Adipocyte (in vitro differentiated cells): Measurements from ENCODE around the gene IFNG-AS1.

Experiments used
- DNase-seq: peaks from one replicate; pipeline ENCODE4 v3.0.0-alpha.2; 2015; ENCODE audit warnings: low read depth
- H3K27me3 ChIP-seq: replicated peaks from 2 replicates; pipeline ENCODE4 v1.7.0; 2013; ENCODE audit warnings: mild to moderate bottlenecking, low read length, moderate library complexity; ENCODE audit not compliant: control insufficient read depth, insufficient read depth
- H3K36me3 ChIP-seq: 2 replicates; pipeline ENCODE4 v1.7.0; 2013; ENCODE audit warnings: low read length, mild to moderate bottlenecking, moderate library complexity; ENCODE audit not compliant: control insufficient read depth, insufficient read depth, severe bottlenecking
- H3K4me1 ChIP-seq: 2 replicates; pipeline ENCODE4 v1.7.0; 2013; ENCODE audit warnings: mild to moderate bottlenecking, low read length, moderate library complexity; ENCODE audit not compliant: control insufficient read depth, insufficient read depth
- H3K4me3 ChIP-seq: 2 replicates; pipeline ENCODE4 v1.7.0; 2013; ENCODE audit warnings: mild to moderate bottlenecking, low read length, moderate library complexity
- H3K9ac ChIP-seq: 2 replicates; pipeline ENCODE4 v1.7.0; 2013; ENCODE audit warnings: mild to moderate bottlenecking, low read length, moderate library complexity
- H3K9me3 ChIP-seq: 2 replicates; pipeline ENCODE4 v1.7.0; 2013; ENCODE audit warnings: mild to moderate bottlenecking, low read length, moderate library complexity; ENCODE audit not compliant: control insufficient read depth

Gene IFNG-AS1

DNA sequence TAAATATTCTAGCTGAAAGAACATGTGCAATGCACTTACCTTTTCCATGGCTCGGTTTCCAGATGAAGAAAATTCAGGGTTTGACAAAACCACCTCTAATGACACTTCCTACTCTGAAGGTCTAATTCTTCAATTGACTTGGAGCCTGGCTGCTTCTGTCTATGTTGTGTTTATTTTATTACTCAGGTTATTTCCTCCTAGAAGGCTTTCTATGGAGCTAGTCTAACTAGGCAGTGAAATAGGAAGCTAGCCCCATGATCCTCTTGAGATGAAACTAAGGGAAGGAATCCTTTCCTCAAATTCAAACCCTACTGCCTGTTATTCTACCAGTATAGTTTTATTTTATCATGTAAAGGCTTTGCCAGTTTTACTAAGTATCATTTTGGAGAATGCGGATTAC is 20.9 kb upstream of the IFNG-AS1 start:
- Histone ChIP-seq H3K27me3 (no peaks in the 10 kb centered on the region), H3K4me3 (no peak overlapping the region), H3K9me3 (no peaks in the 10 kb centered on the region), H3K36me3 (no peaks in the 10 kb centered on the region), H3K4me1 (peaks cover 4% of the 10 kb centered on the region), H3K9ac (no peak overlapping the region)
- no peak for DNase-seq

DNA sequence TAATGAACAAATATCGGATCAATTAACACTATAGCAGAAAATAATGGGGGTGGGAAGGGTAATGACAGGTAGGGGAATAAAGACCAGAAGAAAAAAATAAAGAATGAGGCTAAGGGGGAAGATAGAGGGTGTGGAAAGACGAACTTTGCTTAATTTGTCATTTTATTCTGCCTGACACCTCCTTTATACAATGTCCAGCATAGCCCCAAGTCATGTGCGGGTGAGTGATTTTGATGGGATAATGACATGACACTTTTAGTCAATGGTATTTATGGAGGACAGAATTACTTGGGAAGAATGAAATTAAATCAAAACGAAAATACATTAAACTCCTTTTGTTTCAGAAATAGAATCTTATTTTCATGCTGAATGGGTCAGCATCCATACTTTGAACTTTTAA is 20.5 kb upstream of the IFNG-AS1 start:
- DNase-seq: no peak
- Histone ChIP-seq H3K27me3 (no peaks in the 10 kb centered on the region), H3K36me3 (no peaks in the 10 kb centered on the region), H3K4me1 (peaks cover 4% of the 10 kb centered on the region), H3K9ac (no peak overlapping the region), H3K9me3 (no peaks in the 10 kb centered on the region), H3K4me3 (no peak overlapping the region)

DNA sequence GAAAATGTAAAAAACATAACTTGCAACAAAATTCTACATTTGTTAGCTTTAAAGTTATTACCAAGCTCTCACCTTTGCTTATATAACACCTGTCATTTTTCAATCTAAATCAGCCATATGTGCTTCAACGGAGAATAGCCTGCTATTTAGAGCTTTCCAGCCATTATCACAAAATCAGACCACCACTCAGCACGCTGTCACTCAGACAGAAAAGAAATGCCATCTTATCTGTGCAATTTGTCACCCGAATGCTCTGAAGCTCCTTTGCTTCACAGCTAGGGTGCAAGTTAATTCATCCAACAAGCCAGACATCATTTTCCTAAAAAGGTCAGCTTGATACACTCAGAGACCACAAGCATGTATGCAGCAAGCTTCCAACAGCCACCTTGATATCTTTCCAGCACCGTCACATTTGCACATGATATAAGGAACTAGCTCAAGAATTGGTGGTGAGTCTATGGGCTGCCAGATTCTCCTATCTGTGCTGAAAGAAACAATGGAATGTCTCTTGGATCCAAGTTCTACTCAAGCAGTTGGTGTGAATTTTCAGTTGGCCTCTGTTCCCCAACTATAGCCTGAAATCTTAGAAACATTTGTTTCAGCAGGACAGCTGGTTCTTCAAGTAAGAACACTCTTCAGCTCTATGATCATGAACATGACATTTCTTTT is 20.0 kb upstream of the IFNG-AS1 start:
- Histone ChIP-seq H3K4me3 (no peak overlapping the region), H3K9ac (no peak overlapping the region), H3K36me3 (no peaks in the 10 kb centered on the region), H3K27me3 (no peaks in the 10 kb centered on the region), H3K9me3 (no peaks in the 10 kb centered on the region), H3K4me1 (peaks cover 4% of the 10 kb centered on the region)
- no peak for DNase-seq

DNA sequence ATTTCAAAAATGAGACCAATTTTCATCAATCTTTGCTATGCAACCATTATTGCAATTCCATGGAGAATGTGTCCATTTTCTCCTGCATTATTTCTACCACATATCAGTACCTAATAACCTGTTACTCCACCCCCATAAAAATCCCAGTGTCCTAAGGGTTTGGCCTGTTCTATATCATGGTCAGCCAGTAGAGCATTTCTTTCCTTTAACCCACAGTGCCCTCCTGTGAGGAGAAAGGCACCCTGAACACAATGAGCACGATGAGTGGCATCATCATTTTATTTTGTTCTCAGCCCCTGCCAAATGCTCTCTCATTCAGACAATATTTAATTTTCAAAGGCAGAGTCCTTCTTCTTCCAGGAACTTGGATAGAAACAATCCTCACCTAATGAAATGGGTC is 11.6 kb upstream of the IFNG-AS1 start:
- Histone ChIP-seq H3K4me3 (no peak overlapping the region), H3K9ac (no peak overlapping the region), H3K27me3 (no peaks in the 10 kb centered on the region), H3K4me1 (peaks cover 23% of the 10 kb centered on the region), H3K36me3 (no peaks in the 10 kb centered on the region), H3K9me3 (peaks cover 5% of the 10 kb centered on the region)
- no peak for DNase-seq

DNA sequence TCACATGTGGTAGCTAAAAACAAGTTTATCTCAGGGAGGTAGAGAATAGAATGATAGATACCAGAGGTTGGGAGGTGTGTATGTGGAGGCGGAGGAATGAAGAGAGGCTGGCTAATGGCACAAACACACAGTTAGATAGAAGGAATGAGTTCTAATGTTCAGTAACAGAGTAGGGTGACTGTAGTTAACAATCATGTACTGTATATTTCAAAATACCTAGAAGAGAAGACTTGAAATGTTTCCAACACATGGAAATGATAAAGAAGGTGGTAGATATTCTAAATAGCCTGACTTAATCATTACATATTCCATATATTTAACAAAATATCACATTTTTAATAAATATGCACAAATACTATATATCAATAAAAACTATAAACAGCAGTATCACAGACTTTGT is 8.9 kb upstream of the IFNG-AS1 start:
- peaks cover 5% of the 10 kb centered on the region for H3K9me3 ChIP-seq
- no peak for DNase-seq
- H3K27me3 ChIP-seq: no peaks in the 10 kb centered on the region
- peaks cover 23% of the 10 kb centered on the region for H3K4me1 ChIP-seq
- no peak overlapping the region for H3K4me3 ChIP-seq
- H3K9ac ChIP-seq: no peak overlapping the region
- H3K36me3 ChIP-seq: no peaks in the 10 kb centered on the region

DNA sequence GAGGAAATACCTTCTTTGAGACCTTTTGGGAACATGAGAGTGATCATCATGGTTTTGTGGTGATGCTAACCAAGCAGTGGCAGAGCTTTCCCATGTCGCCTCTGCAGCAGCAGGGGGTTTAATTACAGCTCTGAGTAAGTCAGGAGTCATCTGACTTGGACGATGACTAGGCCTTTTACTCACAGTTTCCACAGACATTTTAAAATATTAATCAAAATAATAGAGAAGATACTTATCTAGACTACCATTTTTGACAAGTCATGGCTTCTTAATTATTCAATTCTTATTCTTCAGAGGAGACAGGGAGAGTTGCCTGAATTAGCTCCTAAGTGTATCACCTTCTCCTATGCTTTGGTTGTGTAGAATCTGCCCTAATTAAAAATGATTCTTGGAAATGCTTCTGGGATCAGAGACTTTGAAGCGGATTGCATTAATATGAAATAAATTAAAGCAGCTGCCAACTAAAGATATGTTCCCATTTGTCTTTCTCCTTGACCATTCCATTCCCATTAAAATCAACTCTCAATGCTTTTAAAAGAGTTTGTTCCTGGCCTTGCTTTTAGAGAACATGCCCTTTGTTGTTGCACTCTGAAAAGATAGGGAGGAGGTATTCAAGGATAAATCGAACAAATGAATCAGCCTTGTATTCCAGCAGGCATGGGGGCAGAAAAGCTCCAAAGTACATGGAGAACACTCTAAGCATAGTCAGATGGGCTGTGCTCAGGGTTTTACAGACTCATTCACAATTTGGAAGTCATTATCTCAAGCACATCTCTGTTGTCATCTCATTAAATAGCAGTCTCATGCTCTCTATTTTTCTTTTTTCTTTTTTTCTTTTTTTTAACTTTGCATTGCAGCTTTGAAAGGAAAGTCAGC is 7.7 kb upstream of the IFNG-AS1 start:
- Histone ChIP-seq H3K4me1 (peaks cover 23% of the 10 kb centered on the region), H3K9me3 (peaks cover 5% of the 10 kb centered on the region), H3K4me3 (peak overlapping the region; percentile 11), H3K27me3 (no peaks in the 10 kb centered on the region), H3K36me3 (no peaks in the 10 kb centered on the region), H3K9ac (peak overlapping the region; percentile 55)
- DNase-seq: peak; percentile 60

DNA sequence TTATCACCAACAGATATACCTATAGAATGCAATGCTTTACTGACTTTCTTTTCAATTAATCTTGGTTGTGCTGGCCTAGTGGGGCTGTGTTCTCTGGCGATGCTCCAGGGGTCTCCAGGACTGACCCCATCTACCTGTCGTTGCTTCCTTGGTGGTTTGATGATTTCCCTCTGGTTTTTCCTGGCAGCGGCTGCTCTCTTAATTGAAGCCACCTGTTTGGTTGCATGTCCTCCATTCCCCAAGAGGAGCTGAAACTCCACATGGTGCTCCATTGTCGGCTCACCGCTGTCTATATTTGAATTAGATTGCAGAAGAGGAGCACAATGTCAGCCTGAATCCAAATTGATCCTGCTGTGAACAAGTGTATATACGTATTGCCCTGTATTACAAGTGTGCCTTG is 7.1 kb upstream of the IFNG-AS1 start:
- Histone ChIP-seq H3K9ac (no peak overlapping the region), H3K27me3 (no peaks in the 10 kb centered on the region), H3K36me3 (no peaks in the 10 kb centered on the region), H3K9me3 (peaks cover 5% of the 10 kb centered on the region), H3K4me3 (no peak overlapping the region), H3K4me1 (peaks cover 23% of the 10 kb centered on the region)
- peak; percentile 36 for DNase-seq

DNA sequence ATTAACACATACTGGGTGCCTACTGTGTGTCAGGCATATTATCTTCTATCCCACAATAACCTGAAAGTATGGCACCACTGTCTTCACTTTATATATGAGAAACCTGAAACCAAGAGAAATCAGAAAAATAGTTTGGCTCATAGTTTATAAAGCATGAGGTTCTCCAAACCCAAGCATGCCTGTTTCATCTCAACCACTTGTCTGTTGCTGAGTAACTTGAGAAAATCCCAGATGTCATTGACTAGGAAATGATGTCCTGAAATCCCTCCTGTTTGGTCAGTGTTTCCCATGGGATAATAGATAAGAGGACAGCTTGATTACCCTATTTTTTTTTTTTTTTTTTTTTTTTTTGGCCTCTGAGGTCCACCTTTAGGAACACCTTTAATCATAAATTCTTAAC is 2.6 kb upstream of the IFNG-AS1 start:
- Histone ChIP-seq H3K4me1 (peaks cover 8% of the 10 kb centered on the region), H3K9me3 (no peaks in the 10 kb centered on the region), H3K9ac (no peak overlapping the region), H3K27me3 (no peaks in the 10 kb centered on the region), H3K36me3 (no peaks in the 10 kb centered on the region), H3K4me3 (no peak overlapping the region)
- DNase-seq: no peak

DNA sequence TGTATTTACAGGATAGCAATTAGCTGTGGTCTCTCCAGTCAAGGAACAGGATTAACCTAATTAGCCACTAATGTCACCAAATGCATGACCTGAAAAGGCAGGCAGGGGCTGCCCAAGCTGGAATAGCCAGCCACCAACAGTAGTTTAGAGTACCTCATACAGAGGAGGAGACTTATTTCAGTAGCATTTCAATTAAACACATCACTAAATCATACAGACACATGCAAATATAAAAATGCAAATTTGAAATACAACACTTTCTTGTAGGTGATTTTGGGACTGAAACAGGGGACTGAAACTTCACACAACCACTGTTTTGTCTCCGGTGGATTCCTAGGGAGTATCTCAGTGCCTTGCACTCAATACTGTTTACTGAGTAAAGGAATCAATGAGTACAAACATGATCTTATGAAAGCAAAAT is 636 bp upstream of the IFNG-AS1 start:
- H3K4me1 ChIP-seq: no peaks in the 10 kb centered on the region
- no peaks in the 10 kb centered on the region for H3K9me3 ChIP-seq
- H3K27me3 ChIP-seq: no peaks in the 10 kb centered on the region
- H3K4me3 ChIP-seq: no peak overlapping the region
- no peaks in the 10 kb centered on the region for H3K36me3 ChIP-seq
- H3K9ac ChIP-seq: no peak overlapping the region
- no peak for DNase-seq

DNA sequence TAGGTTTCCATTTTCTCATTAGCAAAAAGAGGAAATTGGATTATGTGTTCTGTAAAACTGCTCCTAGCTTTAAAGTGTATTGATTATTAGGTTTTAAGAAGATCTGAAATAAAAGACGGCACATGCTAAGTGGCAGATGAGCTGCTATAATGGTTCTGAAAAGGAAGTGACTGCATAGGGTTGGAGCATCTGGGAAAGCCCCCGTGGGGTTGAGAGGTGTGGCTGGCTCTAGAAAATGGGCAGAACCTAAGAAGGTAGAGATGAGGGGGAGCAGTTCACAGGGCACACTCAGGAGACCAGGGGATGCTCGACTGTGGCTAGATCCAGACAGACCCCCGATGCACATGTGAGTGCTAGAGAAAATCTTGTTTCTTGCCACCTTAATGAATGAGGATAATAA is 1.9 kb downstream of the IFNG-AS1 start:
- H3K9me3 ChIP-seq: no peaks in the 10 kb centered on the region
- no peak overlapping the region for H3K4me3 ChIP-seq
- no peaks in the 10 kb centered on the region for H3K27me3 ChIP-seq
- no peaks in the 10 kb centered on the region for H3K36me3 ChIP-seq
- no peak for DNase-seq
- no peaks in the 10 kb centered on the region for H3K4me1 ChIP-seq
- no peak overlapping the region for H3K9ac ChIP-seq

DNA sequence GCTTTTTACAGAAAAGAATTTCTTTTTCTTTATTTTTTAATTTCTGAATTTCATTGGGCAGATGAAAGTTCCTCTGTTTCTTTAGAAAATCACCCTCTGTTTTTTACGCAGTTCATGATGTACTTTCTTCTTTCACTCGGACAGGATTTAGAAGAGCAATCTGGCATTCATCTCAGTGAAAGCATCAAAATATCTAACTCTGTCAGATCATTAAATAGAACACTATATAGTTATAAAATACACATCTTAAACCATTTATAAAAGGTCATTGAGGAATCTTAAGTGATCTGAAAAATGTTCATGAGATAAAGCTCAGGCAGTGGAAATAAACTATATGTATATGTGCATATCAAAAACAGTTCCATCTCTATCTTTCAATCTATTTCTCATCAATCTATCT is 3.9 kb downstream of the IFNG-AS1 start:
- H3K36me3 ChIP-seq: no peaks in the 10 kb centered on the region
- no peak overlapping the region for H3K9ac ChIP-seq
- no peak for DNase-seq

More for the DNA sequence above, 3.9 kb downstream of the IFNG-AS1 start:
- no peaks in the 10 kb centered on the region for H3K27me3 ChIP-seq
- H3K4me3 ChIP-seq: no peak overlapping the region
- H3K9me3 ChIP-seq: no peaks in the 10 kb centered on the region
- no peaks in the 10 kb centered on the region for H3K4me1 ChIP-seq
